GM19455 (cell line): ENCODE results near the gene SDR39U1.

Experiments
- ATAC-seq: cut with Tn5 transposase; IDR thresholded peaks from one replicate; pipeline ENCODE4 v1.9.1; 2021; ENCODE audit not compliant: unreplicated experiment

The SDR39U1 gene

DNA sequence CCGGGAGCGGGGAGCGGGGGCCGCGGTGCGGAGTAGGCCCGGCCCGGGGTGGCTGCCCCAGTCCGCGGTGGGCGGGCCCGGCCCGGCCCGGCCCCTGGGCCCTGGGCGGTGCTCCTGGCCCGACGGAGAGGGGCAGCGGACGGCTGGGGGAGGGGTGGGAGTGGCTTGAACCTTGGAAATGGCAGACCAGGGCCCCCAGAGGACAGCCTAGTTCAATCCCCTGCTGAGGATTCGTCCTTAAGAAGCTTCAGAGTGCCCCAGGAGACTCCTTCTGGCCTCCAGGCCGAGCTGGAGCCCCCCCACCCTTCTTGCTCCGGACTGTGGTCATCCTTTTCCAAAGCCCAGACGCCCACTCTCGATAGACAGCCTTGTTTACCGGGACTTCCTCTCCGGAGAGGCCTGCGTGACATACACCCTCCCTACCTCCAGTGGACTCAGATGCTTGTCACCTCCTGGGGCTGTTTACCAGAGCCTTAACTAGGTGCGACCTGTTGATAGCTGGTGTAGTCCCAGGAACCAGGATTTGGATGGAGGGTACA, 12.4 kb downstream of the SDR39U1 start:
- ATAC-seq = peak; percentile 68

DNA sequence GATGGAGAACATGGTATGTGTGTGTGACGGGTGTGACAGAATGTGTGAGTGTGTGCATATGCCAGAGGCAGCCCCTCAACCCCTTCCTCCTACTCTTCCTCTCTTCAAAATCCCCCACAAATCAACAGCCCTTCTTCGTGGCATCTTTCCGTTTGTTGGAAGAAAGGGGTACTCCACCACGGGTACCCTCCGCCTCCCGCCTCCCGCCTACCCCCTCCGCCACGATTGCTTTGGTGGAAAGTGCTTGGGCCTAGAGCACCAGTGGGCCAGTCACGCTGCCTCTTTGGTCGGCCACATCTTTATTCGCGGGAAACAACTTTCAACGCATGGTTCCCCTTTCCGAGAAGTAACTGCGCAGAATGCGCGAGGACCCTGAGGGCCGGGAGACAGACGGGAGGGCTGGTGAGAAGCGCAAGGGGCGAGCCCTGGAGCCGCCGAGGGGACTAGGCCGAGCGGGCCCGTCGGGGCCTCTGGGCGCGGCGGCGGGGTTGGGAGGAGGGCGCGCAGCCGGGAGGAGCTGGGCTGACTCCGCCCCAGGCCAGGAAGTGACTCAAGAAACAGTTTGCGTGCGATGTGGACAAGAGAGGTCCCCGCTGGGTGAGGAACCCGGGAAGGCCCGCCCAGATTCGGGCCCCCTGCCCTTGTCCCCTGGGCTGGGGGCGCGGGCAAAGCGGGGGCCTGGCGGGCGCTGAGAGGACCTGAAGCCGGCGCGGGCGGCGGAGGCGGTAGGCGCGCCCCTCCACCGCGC, 13.0 kb downstream of the SDR39U1 start, which contains the start of the genes CBLN3 and KHNYN:
Gene CBLN3 (minus strand): TSS at position 274 of the 748 bp plus-strand sequence. CDS start 614 bp downstream, outside the sequence.
Gene KHNYN (plus strand): TSS at position 560 of the 748 bp plus-strand sequence. CDS start 777 bp downstream, outside the sequence.
- peak; percentile 89 for ATAC-seq

DNA sequence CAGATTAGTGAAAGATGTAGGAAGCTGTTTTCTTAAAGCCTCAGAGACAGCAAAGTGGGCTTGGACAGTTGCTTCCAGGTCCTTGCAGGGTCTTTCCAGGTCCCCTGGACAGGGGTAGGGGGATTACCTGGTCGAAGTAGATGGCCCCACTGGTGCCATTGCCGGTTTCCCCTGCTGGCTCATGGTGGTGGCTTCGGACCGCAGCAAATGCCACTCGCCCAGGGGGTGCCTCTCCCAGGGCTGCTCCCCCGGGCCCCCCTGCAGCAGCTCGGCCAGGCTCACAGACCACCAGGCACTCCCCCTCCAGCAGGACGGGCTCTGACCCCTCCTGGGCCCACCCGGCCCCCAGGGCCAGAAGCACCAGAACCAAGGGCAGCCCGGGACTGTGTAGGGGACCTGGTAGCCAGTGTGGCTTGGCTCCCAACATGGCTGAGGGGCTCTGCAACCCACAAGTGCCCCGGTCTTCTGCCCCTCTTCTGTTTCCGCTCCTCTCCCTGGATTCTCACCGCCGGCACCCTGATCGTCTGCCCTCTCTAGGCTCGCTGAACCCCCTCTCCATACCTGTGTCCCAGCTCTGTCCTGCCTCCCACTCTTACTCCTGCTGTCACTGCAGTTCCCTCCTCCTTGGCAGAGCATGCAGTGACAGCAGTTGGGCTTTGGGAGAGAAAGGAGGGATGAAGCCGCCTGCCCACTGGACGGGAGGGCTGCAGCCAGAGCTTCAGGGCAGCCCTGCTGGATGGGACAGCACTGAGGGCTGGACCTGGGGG, 13.8 kb downstream of the SDR39U1 start:
- no peak for ATAC-seq

DNA sequence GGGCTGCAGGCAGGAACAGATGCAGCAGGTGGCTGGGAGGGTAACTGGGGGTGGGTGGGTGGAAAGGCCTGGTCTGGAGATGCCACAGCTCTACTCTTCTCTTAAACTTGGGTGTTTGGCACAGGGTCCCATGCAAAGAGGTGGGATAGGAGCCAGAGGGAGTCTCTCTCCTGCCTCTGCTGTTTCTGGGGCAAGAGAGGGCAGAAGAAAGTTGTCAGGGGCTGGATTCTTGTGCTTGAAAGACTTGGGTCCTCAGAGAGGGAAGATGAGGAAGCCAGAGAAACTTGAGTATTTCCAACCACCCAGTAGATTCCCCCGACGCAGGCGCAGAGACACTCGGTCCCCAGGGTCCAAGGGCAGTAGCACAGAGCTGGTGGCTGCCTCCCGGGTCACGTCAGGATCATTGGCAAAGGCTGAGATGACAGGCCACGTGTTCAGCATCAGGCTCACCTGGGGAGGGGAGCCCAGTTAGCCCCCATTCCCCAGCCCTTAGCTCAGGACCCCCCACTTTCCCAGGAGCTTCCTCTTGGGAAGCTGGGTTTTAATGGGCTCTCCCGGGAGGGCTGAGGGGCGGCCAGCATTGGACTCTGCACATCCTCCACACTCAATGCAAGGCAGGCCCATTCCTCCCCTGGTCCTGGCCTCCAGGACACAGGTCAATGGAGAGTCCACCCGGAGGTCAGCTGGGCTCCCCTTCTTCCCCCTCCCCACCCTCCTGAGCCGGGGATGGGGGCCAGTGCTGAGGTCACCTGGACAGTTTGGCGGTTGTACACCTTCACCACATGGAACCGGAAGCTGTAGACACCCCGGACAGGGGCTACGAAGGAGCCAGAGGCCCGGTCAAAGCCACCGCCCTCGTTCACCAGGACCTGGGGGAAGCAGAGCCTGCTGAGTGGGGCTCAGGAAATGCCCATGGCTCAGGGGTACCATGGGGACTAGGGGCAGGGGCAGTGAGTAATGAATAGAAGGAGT, 14.8 kb downstream of the SDR39U1 start:
- no peak for ATAC-seq

DNA sequence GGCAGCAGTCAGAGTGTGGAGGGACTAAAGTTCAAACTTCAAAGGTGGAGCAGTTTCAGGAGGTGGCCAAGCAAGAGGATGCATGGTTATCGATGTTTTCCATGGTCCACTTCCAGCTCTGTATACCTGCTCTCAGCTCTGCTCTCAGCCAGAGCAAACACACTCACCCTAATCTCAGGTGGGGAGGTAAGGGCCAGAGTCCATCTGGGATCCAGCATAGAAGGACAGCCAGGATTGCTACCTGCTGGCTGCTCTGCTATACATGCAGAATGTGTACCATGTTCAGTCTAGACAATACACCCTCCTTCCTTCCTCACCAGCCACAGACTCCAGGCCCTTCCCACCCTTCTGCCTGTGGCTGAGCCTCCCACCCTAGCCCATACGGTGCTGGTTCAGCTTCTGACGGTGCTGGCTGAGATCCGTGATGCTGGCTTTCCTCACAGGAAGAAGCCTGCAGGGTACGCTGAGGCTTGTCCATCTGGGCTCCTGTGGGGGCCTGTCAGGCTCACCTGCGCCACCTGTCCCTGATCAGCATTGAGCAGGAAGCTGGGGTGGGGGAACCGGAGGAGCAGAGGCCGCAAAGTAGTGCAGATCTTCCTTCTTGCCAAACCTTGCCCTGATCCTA, 15.6 kb downstream of the SDR39U1 start:
- ATAC-seq = no peak

DNA sequence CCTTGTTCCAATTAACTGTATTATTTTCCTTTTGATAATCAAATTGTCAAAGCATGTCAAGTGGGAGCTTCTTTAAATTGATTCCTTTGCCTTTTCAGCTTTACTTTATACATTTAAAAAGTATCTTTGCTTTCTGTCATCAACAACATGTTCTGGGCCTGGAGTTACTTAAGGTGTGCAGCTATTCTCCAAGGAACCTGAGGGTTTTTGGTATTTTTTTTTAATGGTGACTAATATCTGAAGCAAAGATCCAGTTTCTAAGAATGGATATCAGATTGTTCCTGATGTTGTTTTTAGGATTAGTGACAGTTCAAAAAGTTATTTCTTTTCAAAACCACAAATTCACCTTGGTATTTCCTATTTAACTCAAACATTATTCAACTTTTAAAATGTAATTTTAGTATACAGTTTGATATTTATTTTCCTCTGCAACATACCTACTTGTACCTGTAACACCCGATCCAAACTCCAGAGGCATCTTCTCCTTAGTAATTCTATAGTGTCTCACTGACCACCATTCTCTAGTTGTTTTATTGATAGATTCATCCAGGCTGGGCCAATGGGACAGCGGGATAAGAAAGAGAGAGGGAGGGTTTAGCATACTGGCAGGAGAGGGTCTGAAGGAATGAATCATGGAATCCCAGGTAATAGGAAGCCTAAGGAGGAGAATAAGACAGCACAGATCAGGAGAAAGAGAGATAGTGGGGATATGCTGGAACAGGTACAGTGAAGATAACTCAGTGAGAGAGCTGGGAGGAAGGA, 16.2 kb downstream of the SDR39U1 start:
- no peak for ATAC-seq

DNA sequence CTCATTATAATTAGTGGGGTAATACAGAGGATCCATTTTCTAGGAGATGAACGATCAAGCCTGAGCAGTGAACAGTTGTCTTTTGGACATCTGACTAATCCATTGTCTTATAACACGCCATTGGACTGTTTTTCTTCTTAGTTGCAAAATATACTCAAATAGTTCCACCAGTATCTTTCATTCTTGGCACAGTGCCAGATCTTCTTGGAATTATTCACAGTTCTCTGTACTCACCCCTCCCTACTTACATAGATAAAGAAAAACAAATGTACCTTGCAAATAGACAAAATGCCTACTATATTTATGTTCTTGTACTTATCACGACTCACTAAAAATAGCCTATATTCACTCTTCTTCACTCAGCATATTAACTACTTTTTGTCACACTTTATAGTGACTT, 16.9 kb downstream of the SDR39U1 start:
- ATAC-seq = no peak

DNA sequence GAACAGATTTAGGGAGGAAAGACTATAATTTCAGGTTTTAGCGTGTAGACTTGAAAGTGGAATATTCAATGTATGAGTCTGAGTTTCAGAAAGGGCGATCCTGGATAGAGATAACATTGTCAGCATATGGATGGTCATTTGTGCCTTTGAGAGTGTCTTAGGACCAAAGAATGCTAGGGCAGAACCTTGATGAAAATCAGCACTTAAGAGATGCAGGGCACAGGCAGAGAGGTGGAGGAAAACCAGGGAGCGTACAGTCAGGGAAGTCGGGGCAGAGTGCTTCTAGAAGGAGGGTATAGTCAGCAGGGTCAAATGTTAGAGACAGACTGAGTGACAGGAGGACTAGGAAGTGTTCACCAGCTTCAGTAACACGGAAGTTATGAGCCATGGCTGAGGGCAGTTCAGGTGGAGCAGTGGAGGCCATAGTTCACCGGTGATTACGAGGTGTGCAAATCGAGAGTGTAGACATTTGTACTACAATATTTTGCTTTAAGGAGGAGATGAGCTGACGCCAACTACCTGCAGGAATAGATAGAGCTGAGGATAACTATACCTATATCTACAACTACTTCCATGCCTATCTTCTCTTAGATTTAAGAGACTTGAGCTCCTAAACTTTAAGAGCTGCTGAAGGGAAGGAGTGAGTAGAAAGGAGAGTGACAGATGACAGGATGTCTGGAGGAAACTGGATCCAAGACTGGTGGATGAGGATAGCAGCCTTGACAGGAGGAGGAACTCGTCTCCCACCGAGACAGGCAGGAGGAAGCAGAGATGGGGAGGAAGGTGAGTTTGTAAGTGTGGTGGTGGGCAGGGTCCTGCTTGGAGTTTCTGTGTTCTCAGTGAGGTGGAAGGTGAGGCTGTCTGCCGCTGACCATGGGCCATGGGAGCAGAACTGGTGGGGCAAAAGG, 19.6 kb downstream of the SDR39U1 start:
- ATAC-seq = no peak

DNA sequence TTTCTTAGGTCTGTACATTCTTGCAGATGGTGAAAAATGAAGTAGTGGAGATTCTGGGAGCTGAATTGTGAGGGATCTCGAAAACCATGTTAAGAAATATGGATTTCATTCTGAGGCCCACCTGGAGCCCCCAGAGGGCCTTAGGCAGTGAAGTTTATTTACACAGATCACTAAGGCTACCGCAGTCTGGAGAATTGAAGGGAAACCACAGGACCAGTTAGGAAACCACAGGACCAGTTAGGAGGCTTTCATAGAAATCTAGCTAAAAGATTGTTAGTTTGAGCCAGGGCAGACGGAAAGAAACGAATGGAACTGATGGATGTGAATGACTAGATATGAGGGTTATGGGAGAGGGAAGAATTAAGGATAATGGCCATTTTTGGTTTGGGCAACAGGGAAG, 20.3 kb downstream of the SDR39U1 start:
- no peak for ATAC-seq

DNA sequence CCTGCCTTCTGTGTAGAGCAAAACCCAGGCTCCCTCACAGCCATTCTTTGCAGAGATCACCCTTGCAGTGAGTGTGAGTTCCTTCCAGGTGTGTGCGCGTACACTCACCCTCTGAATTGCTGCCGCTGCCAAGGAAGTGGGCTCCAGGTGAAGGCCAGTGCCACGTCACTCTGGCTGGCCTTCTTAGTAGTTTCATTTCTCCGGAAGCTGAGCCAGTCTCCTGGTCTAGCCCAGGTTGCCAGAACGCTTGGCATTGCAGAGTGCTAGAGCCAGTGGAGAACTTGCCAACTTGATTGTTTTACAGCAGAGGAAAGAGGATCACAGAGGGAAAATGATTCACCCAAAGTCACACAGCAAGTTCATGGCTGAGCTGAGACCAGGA, 24.1 kb downstream of the SDR39U1 start:
- no peak for ATAC-seq

DNA sequence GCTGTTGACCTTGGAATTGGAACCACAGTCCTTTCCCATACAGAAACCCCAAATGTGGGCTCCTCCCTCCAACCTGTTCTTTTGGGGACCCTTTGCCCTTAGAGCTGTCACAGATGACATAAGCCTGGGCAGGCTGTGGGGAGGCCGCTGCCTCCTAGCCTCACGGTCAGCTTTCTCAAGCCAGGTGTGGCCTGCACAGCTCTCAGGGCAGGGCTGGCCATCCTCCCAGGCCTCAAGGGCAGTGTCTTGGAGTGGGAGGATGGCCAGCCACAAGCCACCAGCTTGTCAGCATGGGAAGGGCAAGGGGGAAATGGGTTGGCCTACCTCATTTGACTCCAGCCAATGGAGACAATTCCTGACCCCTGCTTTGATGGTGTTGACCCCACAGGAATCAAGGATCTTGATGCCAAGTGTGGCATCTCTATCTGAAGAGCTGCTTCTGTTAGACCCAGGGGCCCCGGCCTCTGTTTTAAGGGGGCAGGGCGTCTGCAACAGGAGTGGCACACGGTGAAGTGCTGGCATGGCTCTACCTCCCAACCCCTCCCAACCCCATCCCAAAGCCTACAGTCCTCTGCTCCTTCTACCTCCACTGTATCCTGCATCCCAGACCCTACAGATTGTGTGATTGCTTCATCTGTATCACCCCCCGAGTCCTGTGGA, 24.6 kb downstream of the SDR39U1 start:
- ATAC-seq = no peak

DNA sequence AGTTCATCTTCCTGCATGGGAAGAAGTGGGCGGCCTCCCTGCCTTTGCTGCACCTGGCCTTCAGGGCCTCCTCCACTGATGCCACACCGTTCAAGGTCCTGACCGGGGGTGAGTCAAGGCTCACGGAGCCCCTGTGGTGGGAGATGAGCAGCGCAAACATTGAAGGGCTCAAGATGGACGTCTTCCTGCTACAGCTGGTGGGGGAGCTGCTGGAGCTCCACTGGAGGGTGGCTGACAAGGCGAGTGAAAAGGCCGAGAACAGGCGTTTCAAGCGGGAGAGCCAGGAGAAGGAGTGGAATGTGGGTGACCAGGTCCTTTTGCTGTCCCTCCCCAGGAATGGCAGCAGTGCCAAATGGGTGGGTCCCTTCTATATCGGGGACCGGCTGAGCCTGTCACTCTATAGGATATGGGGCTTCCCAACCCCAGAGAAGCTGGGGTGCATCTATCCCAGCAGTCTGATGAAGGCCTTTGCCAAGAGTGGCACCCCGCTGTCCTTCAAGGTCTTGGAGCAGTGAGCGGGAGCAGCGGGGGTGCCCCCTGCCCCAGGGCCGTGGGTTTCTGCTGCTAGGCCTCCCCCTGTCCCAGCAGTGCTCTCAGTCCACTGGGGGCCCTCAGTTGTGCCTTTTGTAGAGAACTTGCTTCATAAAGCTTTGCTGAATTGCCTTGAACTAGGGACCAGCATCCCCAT, 25.5 kb downstream of the SDR39U1 start:
- ATAC-seq = no peak

DNA sequence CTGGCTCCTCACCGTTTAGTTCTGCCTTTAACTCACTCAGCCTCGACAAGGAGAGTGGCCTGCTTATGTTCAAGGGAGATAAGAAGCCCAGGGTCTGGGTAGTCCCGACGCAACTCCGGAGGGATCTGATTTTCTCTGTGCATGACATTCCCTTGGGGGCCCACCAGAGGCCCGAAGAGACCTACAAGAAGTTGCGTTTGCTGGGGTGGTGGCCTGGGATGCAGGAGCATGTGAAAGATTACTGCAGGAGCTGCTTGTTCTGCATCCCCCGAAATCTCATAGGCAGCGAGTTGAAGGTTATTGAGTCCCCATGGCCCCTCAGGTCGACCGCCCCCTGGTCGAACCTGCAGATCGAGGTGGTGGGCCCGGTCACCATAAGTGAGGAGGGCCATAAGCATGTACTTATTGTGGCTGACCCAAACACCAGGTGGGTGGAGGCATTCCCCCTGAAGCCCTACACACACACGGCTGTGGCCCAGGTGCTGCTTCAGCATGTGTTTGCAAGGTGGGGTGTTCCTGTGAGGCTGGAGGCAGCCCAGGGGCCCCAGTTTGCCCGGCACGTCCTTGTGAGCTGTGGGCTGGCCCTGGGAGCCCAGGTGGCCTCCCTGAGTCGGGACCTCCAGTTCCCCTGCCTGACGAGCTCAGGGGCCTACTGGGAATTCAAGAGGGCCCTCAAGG, 26.2 kb downstream of the SDR39U1 start:
- ATAC-seq = no peak

DNA sequence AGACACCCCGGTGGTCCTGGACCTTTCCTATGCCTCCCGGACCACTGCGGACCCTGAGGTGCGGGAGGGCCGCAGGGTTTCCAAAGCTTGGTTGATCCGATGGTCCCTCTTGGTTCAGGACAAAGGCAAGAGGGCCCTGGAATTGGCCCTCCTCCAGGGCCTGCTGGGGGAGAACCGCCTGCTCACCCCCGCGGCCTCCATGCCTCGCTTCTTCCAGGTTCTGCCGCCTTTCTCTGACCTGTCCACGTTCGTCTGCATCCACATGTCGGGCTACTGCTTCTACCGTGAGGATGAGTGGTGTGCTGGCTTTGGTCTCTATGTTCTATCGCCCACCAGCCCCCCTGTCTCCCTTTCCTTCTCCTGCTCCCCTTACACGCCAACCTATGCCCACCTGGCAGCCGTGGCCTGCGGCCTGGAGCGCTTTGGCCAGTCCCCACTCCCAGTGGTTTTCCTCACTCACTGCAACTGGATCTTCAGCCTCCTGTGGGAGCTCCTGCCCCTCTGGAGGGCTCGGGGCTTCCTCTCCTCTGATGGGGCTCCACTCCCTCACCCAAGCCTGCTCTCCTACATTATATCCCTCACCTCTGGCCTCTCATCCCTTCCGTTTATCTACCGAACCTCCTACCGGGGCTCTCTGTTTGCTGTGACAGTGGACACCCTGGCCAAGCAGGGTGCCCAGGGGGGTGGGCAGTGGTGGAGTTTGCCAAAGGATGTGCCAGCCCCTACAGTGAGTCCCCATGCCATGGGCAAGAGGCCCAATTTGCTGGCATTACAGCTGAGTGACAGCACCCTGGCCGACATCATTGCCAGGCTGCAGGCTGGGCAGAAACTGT, 26.9 kb downstream of the SDR39U1 start:
- no peak for ATAC-seq

DNA sequence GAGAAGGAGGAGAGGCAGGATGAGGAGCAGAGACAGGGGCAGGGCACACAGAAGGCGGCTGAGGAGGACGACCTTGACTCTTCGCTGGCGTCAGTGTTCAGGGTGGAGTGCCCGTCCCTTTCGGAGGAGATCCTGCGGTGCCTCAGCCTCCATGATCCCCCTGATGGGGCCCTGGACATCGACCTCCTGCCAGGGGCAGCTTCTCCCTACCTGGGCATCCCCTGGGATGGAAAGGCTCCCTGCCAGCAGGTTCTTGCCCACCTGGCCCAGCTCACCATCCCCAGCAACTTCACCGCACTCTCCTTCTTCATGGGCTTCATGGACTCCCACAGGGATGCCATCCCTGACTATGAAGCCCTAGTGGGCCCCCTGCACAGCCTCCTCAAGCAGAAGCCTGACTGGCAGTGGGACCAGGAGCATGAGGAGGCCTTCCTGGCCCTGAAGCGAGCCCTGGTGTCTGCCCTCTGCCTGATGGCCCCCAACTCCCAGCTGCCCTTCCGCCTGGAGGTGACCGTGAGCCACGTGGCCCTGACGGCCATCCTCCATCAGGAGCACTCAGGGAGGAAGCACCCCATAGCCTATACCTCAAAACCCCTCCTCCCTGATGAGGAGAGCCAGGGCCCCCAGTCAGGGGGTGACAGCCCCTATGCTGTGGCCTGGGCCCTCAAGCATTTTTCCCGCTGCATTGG, 27.7 kb downstream of the SDR39U1 start:
- no peak for ATAC-seq
